K562 (cell line): Measurements from ENCODE around the gene STX7. TPM values are rescaled to one million over a fixed set of nuclear protein-coding genes. Genes with fewer than 3 reads are reported as not detected.

Experiments used
- ARID3A ChIP-seq: IDR thresholded peaks from 2 replicates; pipeline ENCODE4 v1.6.1; 2012; ENCODE audit warnings: low read depth, low read length, improper control_type of control experiment, borderline replicate concordance
- NFIC ChIP-seq: fragments of 450-650 bp; IDR thresholded peaks from 2 replicates; pipeline ENCODE4 v1.6.1; 2017; ENCODE audit warnings: mild to moderate bottlenecking, inconsistent platforms
- polyA plus RNA-seq, 8 experiments: library from polyadenylated mRNA; depleted of rRNA in 4 of 8; stranded (reverse) in 5 of 8; unstranded in 3 of 8; fragments of >200 nt; fragmentation: Nextera tagmentation in 2 of 8; fragmentation: Illumina TruSeq in 1 of 8; extraction: Ambion mirVana in 2 of 8; extraction: Trizol in 1 of 8; gene quantifications; 2 replicates each; pipeline versions ENCODE4 v1.2.1 to v1.2.3, GENCODE V29; 2011 to 2014; ENCODE audit warnings: inconsistent platforms in 1 of 8, missing spikeins in 1 of 8
- total RNA-seq, 7 experiments: library from RNA; depleted of rRNA in 6 of 7; stranded (reverse); fragments of >200 nt in 6 of 7; fragmentation: Illumina TruSeq in 2 of 7; extraction: Trizol in 2 of 7; gene quantifications; 2 replicates each; pipeline versions ENCODE4 v1.2.1 to v1.2.3, GENCODE V29; 2011 to 2021; ENCODE audit warnings: low replicate concordance in 1 of 7
- TF ChIP-seq, protein P1 (sequence below), 2 experiments: fragments of 450-650 bp; formaldehyde crosslinking in 1 of 2; IDR thresholded peaks; 2 replicates each; pipeline versions ENCODE4 v1.4.0 to v1.6.1; 2014 to 2020; ENCODE audit warnings: mild to moderate bottlenecking in 2 of 2, borderline replicate concordance in 1 of 2, low read depth in 1 of 2
- TF ChIP-seq, protein P2 (sequence below): fragments of 450-650 bp; formaldehyde crosslinking; IDR thresholded peaks from 2 replicates; pipeline ENCODE4 v1.4.0; 2020; ENCODE audit warnings: mild to moderate bottlenecking, moderate library complexity

STX7 gene
- total and polyA plus RNA-seq, 9 of the 15 experiments (the other 6 are each of a cell fraction or from before 2014, with no cell fraction given), result 13.0 to 34.4 (median 25.3) TPM

- TF ChIP-seq, protein P1, sequence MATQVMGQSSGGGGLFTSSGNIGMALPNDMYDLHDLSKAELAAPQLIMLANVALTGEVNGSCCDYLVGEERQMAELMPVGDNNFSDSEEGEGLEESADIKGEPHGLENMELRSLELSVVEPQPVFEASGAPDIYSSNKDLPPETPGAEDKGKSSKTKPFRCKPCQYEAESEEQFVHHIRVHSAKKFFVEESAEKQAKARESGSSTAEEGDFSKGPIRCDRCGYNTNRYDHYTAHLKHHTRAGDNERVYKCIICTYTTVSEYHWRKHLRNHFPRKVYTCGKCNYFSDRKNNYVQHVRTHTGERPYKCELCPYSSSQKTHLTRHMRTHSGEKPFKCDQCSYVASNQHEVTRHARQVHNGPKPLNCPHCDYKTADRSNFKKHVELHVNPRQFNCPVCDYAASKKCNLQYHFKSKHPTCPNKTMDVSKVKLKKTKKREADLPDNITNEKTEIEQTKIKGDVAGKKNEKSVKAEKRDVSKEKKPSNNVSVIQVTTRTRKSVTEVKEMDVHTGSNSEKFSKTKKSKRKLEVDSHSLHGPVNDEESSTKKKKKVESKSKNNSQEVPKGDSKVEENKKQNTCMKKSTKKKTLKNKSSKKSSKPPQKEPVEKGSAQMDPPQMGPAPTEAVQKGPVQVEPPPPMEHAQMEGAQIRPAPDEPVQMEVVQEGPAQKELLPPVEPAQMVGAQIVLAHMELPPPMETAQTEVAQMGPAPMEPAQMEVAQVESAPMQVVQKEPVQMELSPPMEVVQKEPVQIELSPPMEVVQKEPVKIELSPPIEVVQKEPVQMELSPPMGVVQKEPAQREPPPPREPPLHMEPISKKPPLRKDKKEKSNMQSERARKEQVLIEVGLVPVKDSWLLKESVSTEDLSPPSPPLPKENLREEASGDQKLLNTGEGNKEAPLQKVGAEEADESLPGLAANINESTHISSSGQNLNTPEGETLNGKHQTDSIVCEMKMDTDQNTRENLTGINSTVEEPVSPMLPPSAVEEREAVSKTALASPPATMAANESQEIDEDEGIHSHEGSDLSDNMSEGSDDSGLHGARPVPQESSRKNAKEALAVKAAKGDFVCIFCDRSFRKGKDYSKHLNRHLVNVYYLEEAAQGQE (IDR thresholded peaks at IDR 0.05; ENCODE audit: borderline replicate concordance), result peak; percentile 35; the same call in 1 of the 2 replicates
- TF ChIP-seq, protein P1 (CRISPR knock-in tag; IDR thresholded peaks at IDR 0.05; ENCODE audit: low read depth), result no peak
- TF ChIP-seq NFIC, result peak; percentile 77
- TF ChIP-seq, protein P2, sequence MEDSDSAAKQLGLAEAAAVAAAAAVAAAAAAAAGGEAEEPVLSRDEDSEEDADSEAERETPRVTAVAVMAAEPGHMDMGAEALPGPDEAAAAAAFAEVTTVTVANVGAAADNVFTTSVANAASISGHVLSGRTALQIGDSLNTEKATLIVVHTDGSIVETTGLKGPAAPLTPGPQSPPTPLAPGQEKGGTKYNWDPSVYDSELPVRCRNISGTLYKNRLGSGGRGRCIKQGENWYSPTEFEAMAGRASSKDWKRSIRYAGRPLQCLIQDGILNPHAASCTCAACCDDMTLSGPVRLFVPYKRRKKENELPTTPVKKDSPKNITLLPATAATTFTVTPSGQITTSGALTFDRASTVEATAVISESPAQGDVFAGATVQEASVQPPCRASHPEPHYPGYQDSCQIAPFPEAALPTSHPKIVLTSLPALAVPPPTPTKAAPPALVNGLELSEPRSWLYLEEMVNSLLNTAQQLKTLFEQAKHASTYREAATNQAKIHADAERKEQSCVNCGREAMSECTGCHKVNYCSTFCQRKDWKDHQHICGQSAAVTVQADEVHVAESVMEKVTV, result peak; percentile 58; the same call in 1 of the 2 replicates
- 0 out of 2 replicates have a peak, but pooled peaks have one; percentile 50 for TF ChIP-seq ARID3A
- TF ChIP-seq, all 486 proteins: peak for 7
These were observed 28.9 kb downstream of the STX7 start (continued) for GRCh38 chr6:132483779-132484679.
